ENCODE measurements around the gene TMEM94.

The TMEM94 gene

DNA sequence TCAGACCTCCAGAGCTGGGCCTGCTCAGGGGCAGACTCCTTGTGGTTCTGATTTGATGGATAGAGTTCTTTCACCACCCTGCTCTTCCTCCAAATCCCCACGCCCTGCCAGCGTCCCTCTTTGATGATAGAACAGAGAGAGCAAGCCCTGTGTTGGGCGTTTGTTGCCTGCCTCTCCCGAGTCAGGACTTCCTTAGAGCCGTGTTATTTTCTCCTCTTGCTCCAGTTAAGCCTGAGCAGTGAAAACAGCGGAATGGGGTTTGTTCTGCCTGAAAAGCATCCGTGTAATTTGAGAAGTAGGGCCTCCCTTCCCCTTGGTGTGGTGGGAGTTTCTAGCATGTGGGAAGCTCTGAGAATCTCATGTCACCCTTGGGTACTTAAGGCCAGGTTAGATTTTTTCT lies 22.1 kb downstream of the TMEM94 start:
- peak; percentile 36 for DNase-seq

DNA sequence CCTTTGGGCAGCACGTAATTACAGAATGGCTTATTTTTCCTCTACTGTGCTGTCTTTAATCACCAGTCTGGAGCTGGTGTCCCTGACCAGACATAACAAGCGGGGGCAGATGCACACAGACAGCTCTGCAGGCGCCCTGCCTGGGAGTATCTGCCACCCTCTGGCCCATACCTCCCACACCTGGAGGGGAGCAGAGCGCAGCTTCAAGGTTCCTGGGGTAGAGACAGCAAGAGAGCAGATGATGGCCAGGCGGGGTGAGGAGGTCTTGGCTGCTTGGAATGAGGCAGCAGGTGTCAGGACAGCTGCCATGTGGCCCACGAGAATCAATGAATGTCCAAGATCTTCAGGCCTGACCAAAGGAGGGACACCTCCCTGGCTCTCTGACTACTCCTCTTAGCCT lies 23.8 kb downstream of the TMEM94 start:
- no peak for DNase-seq

DNA sequence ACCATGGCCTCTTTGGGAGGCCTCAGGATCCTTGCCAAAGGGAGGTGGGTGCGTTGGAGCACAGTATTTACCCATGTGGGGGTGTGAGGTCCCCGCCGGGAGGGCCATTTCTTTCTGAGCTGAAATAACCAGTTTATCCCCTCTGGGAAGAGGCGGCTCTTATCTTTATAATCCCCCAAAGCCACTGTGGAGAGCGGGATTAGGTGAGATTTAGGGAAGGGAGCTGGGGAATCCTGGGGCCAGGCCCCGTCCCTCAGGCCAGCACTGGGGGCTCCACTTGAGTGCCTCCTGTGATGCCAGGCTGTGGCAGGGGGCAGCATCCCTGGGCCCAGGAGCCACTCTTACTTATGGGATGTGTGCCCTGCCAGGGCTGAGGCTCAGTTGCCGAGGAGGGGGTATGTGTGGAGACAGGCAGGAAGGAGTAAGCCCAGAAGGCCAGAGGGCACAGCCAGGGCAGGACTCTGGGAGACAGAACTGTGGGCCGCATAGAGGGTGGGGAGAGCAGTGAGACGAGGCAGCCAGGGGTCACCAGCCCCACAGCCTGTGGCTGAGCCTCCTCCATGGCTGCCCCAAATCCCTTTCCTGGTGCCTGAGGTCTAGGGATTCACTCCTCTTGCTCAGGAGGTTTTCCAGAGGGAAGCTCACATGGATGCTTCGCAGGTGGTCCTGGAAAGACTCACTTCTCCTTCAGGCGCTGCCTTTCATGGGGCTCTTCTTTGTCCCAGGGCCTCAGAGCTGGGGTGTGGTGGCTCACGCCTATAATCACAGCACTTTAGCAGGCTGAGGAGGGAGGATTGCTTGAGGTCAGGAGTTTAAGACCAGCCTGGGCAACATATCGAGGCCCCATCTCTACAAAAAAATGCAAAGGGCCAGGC lies 25.0 kb downstream of the TMEM94 start:
- DNase-seq = no peak

DNA sequence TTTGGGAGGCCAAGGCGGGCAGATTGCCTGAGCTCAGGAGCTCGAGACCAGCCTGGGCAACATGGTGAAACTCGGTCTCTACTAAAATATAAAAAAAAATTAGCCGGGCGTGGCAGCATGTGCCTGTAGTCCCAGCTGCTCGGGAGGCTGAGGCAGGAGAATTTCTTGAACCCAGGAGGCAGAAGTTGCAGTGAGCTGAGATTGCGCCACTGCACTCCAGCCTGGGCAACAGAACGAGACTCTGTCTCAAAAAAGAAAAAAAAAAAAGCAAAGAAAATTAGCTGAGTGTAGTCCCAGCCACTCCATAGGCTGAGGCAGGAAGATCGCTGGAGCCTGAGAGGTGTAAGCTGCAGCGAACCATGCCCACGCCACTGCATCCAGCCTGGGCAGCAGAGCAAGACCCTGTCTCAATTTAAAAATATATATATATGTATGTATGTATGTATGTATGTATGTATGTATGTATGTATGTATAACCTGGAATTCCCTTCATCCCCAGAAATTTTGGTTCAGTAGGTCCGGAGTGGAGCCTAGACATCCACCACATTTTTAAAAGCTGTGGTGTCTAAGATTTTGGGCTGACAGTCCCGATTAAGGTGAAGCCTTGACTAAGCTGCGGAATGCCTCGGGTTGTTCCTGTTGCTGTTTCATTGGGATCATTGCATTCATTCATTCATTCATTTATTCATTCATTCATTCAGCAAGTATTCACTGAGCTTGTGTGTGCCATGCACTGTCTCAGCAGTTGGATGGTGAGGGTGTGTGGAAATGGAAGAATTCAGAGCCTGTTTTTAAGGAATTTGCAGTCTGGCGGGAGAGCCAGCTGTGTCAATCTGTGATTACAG lies 25.9 kb downstream of the TMEM94 start:
- DNase-seq = no peak

- no peak for DNase-seq
Observed at GRCh38 chr17:75485688-75486087, 29.3 kb downstream of the TMEM94 start.

DNA sequence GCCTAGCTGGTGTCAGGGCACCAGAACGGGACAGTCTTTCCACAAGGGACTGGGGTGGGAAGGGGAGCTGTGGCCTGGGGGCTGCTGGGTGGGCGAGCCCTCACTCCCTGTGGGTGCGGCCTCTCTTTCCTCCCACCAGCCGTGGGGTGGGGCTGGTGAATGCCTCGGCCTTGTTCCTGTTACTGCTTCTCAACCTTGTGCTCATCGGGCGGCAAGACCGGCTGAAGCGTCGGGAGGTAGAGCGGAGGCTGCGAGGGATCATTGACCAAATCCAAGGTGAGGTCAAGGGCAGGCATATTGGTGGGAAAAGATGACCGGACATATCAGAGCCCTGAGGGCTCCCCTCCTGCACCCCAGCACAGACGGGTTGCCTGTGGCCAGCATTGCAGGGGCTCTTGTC lies 29.7 kb downstream of the TMEM94 start:
- no peak for DNase-seq

GRCh38 chr17:75486951-75487350 lies 30.5 kb downstream of the TMEM94 start:
- no peak for DNase-seq

DNA sequence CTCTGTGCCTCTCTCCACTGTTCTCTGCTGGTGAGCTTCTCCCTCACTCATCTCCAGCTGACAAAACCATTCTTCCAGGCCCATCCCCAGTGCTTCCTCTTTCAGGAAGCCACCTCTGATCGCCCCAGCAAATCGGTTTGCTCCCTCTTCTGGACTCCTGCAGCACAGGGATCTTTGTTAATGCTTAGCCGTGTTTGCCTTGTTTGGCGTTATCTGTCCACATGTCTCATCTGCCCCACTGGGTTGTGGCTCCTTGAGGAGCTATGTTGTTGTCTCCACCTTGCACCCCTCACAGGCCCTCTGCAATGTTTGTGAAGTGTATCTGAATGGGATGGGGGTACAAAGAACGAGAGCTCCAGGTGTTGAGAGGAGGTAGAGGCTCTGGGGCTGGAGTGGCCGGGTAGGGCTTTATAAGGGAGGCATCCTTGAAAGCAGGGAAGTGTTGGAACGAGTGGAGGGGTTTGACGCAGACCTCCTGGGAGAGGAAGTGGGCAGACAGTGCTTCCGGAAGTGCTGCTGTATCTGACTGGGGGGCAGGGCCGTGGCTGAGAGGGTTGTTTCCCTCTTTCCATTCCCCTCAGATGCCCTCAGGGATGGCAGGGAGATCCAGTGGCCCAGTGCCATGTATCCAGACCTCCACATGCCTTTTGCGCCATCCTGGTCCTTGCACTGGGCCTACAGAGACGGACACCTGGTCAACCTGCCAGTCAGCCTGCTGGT lies 31.1 kb downstream of the TMEM94 start:
- DNase-seq = no peak

GRCh38 chr17:75488693-75489510 lies 32.5 kb downstream of the TMEM94 start:
- DNase-seq = no peak

DNA sequence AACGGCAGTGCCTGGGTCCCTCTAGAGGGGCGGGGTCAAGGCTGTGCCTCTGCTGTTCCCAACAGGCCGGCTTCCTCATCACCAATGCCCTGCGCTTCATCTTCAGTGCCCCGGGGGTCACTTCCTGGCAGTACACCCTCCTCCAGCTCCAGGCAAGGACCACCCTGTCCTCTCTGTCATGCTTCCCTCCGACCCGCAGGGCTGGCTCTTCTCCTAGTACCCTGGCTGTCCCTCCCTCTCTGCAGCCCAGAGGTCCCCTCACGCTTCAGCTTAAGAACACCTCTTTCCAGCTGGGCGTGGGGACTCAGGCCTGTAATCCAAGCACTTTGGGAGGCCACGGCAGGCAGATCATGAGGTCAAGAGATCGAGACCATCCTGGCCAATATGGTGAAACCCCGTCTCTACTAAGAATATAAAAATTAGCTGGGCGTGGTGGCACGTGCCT lies 33.1 kb downstream of the TMEM94 start:
- DNase-seq = no peak

DNA sequence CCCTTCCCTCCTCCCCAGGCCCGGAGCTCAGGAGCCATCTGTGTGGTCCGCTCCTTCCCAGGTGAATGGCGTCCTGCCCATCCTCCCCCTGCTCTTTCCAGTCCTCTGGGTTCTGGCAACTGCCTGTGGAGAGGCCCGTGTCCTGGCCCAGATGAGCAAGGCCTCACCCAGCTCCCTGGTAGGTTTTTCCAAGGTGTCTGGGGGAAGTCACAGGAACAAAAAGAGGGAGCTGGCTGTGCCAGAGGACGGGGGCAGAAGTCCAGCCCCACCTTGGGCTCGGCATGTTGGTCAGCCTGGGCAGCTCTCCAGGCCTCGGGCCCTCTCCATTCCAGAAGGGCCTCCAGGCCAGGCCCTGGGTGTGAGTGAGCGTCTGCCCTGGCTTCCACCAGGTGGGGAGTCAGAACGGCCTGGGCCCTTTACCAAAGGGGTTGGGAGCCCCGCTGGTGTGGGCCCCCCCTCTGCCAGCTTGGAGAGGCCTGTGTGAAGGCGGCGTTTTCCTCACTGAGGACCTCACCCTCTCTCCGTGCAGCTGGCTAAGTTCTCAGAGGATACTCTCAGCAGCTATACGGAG lies 33.8 kb downstream of the TMEM94 start:
- no peak for DNase-seq

- no peak for DNase-seq
Observed at GRCh38 chr17:75490953-75491649, 34.7 kb downstream of the TMEM94 start.

GRCh38 chr17:75491680-75492079 lies 35.2 kb downstream of the TMEM94 start:
- DNase-seq = no peak

GRCh38 chr17:75492555-75493168 lies 36.2 kb downstream of the TMEM94 start:
- no peak for DNase-seq

DNA sequence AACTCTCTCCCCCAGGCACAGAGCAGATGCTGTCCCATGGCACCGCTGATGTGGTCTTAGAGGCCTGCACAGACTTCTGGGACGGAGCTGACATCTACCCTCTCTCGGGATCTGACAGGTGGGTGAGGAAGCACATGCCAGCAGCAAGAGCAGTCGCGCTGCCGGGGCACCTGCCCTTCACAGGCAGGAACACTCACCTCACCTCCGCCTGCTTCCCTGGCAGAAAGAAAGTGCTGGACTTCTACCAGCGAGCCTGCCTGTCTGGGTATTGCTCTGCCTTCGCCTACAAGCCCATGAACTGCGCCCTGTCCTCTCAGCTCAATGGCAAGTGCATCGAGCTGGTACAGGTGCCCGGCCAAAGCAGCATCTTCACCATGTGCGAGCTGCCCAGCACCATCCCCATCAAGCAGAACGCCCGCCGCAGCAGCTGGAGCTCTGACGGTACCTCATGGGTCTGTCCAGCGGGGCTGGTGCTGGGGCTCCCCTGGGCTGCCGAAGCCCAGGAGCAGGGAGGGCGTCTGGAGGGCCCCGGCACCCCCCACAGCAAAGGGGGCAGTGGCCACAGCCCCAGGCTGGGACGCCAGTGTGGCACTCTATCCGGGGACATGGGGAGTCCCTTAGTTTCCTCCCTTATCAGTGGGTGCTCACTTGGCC lies 37.2 kb downstream of the TMEM94 start:
- DNase-seq = no peak

DNA sequence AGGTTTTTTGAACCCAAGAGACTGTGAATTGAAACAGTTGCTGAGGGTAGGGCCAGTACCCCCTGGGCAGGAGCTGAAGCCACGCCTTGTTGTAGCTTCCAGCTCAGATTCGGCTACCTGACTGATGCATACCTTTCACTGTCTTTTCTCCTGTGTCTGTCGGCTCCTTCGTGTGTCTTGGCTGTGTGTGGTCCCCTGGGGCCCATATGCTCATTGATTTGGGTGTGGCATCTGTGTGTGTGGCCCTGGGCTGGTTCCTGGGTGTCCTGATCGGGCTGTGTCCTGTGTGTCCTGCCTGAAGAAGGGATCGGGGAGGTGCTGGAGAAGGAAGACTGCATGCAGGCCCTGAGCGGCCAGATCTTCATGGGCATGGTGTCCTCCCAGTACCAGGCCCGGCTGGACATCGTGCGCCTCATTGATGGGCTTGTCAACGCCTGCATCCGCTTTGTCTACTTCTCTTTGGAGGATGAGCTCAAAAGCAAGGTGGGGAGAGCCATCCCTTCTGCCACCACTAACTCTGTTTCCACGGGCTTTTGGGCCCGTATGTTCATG lies 38.0 kb downstream of the TMEM94 start:
- DNase-seq = no peak

- no peak for DNase-seq
Observed at GRCh38 chr17:75496005-75496404, 39.6 kb downstream of the TMEM94 start.

DNA sequence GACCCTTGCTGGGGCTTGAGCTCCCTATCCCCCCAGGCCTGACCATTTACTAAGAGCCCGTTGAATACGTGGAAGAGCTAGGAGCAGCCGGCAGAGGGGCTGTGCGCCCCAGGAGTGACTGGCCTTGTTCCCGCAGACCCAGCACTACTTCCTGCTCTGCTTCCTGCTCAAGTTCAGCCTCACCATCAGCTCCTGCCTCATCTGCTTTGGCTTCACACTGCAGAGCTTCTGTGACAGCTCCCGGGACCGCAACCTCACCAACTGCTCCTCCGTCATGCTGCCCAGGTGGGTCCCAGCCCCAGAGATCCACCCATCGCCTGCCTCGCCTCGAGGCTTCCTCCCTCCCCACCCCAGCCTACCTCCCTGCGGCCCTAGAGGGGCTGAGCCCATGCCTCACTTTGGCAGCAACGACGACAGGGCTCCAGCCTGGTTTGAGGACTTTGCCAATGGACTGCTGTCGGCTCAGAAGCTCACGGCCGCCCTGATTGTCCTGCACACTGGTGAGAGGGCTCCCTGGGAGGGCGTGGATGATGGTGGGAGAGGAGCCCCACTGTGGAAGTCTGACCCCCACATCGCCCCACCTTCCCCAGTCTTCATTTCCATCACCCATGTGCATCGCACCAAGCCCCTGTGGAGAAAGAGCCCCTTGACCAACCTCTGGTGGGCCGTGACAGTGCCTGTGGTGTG lies 41.7 kb downstream of the TMEM94 start:
- no peak for DNase-seq

DNA sequence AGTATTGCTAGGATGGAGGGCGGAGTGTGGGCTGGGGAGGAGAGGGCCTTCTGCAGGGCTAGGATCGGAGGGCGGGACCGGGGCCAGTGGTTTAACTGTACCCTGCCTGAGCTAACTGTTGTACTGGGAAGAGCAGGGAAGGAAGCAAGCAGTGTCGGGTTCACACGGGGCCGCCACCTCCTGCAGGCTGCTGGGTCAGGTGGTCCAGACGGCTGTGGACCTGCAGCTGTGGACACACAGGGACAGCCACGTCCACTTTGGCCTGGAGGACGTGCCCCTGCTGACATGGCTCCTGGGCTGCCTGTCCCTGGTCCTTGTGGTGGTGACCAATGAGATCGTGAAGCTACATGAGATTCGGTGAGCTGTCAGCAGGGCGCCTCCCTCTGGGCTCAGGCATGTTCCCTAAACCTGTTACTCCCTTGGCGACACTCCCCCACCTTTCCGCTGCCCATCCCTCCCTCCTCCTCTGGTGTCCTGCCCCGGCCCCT lies 42.3 kb downstream of the TMEM94 start:
- DNase-seq = no peak
